K562 (cell line): ENCODE data around the gene NPHS2. TPM values are rescaled to one million over a fixed set of nuclear protein-coding genes. Genes with fewer than 3 reads are reported as not detected.
A peak's percentile ranks its signal among the peaks of the same experiment; 100 is the strongest.

Experiments used
- MGA ChIP-seq: fragments of 450-650 bp; IDR thresholded peaks from 2 replicates; pipeline ENCODE4 v1.6.1; 2016; ENCODE audit warnings: mild to moderate bottlenecking, moderate library complexity
- polyA plus RNA-seq, 8 experiments: library from polyadenylated mRNA; depleted of rRNA in 4 of 8; stranded (reverse) in 5 of 8; unstranded in 3 of 8; fragments of >200 nt; fragmentation: Nextera tagmentation in 2 of 8; fragmentation: Illumina TruSeq in 1 of 8; extraction: Ambion mirVana in 2 of 8; extraction: Trizol in 1 of 8; gene quantifications; 2 replicates each; pipeline versions ENCODE4 v1.2.1 to v1.2.3, GENCODE V29; 2011 to 2014; ENCODE audit warnings: inconsistent platforms in 1 of 8, missing spikeins in 1 of 8
- total RNA-seq, 7 experiments: library from RNA; depleted of rRNA in 6 of 7; stranded (reverse); fragments of >200 nt in 6 of 7; fragmentation: Illumina TruSeq in 2 of 7; extraction: Trizol in 2 of 7; gene quantifications; 2 replicates each; pipeline versions ENCODE4 v1.2.1 to v1.2.3, GENCODE V29; 2011 to 2021; ENCODE audit warnings: low replicate concordance in 1 of 7

Gene NPHS2
- total and polyA plus RNA-seq, 9 of the 15 experiments (the other 6 are each of a cell fraction or from before 2014, with no cell fraction given): not detected

- peak; percentile 27; the same call in 1 of the 2 replicates for TF ChIP-seq MGA
Measured at GRCh38 chr1:179550746-179551682, 24.7 kb downstream of the NPHS2 start (continued).
